BE2C (cell line): ENCODE measurements around the gene SIT1.

Experiments used
- DNase-seq: peaks from one replicate; pipeline ENCODE4 v3.0.0-alpha.2; 2020
- H3K27me3 ChIP-seq: fragments of 250-450 bp; sonication (Bioruptor Pico); 2 replicates; pipeline ENCODE4 v1.5.1; 2020; ENCODE audit warnings: mild to moderate bottlenecking
- H3K36me3 ChIP-seq: fragments of 250-450 bp; sonication (Bioruptor Pico); 2 replicates; pipeline ENCODE4 v1.5.1; 2020; ENCODE audit warnings: mild to moderate bottlenecking
- H3K4me1 ChIP-seq: fragments of 250-450 bp; sonication (Bioruptor Pico); 2 replicates; pipeline ENCODE4 v1.5.1; 2020
- H3K4me3 ChIP-seq: 2 replicates; pipeline ENCODE4 v1.5.1; 2011; ENCODE audit warnings: low read depth, low read length
- H3K9me3 ChIP-seq: fragments of 250-450 bp; sonication (Bioruptor Pico); 2 replicates; pipeline ENCODE4 v1.5.1; 2020
- TF ChIP-seq, protein P1 (sequence below): IDR thresholded peaks from 2 replicates; pipeline ENCODE4 v1.5.1; 2012; ENCODE audit warnings: mild to moderate bottlenecking, low read depth, low read length

The SIT1 gene

DNA sequence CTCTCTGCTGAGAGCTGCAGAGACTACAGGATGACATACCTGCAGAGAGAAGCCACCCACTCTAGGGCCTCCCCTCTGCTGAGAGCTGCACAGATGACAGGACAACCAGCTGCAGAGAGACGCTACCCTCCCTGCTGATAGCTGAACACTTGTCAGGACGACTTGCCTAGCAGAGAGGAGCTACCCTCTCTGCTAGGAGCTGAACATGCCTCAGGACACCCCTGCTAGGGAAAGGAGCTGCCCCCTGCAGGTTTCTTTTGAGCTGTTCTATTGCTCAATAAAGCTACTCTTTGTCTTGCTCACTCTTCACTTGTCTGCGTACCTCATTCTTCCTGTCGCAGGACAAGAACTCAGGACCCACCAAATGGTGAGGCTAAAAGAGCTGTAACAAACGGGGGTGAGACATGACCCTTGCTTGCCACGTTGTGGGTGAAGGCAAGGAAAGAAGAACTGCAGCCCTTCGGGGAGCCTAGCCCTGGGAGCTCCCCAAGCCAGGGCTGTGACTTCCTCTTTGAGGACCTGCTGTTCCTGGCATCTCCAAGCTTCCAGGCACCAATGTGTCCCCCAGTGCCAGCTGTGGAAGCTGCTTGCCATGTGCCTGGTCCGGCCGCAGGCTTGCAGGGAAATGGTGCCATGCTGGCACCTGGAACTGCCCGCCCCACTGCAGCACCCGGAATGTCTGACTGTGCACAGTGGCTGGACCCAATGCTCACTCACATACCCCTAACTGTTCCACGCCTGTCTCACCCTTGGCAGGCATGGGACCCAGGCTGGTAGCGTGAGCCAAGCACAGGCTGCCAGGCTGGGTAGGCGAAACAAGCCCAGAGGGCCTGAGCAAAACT is 50.7 kb downstream of the SIT1 start:
- no peak for DNase-seq
- Histone ChIP-seq H3K9me3 (no peaks in the 10 kb centered on the region), H3K4me3 (no peak overlapping the region), H3K4me1 (no peaks in the 10 kb centered on the region), H3K36me3 (no peaks in the 10 kb centered on the region), H3K27me3 (no peaks in the 10 kb centered on the region)
- TF ChIP-seq, protein P1, sequence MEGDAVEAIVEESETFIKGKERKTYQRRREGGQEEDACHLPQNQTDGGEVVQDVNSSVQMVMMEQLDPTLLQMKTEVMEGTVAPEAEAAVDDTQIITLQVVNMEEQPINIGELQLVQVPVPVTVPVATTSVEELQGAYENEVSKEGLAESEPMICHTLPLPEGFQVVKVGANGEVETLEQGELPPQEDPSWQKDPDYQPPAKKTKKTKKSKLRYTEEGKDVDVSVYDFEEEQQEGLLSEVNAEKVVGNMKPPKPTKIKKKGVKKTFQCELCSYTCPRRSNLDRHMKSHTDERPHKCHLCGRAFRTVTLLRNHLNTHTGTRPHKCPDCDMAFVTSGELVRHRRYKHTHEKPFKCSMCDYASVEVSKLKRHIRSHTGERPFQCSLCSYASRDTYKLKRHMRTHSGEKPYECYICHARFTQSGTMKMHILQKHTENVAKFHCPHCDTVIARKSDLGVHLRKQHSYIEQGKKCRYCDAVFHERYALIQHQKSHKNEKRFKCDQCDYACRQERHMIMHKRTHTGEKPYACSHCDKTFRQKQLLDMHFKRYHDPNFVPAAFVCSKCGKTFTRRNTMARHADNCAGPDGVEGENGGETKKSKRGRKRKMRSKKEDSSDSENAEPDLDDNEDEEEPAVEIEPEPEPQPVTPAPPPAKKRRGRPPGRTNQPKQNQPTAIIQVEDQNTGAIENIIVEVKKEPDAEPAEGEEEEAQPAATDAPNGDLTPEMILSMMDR = no peak
